ENCODE results near the gene ANO3.

Gene ANO3

GRCh38 chr11:26698224-26698623 is 366.3 kb downstream of the ANO3 start:
- H3K4me3 Mint-ChIP-seq: no peak overlapping the region
- no peak overlapping the region for H3K27ac Mint-ChIP-seq
- H3K4me1 Mint-ChIP-seq: no peaks in the 10 kb centered on the region
- no peak for DNase-seq
- no peaks in the 10 kb centered on the region for H3K27me3 Mint-ChIP-seq
- H3K9me3 Mint-ChIP-seq: no peaks in the 10 kb centered on the region
- CTCF ChIA-PET: no interaction called here
- no peaks in the 10 kb centered on the region for H3K36me3 Mint-ChIP-seq

DNA sequence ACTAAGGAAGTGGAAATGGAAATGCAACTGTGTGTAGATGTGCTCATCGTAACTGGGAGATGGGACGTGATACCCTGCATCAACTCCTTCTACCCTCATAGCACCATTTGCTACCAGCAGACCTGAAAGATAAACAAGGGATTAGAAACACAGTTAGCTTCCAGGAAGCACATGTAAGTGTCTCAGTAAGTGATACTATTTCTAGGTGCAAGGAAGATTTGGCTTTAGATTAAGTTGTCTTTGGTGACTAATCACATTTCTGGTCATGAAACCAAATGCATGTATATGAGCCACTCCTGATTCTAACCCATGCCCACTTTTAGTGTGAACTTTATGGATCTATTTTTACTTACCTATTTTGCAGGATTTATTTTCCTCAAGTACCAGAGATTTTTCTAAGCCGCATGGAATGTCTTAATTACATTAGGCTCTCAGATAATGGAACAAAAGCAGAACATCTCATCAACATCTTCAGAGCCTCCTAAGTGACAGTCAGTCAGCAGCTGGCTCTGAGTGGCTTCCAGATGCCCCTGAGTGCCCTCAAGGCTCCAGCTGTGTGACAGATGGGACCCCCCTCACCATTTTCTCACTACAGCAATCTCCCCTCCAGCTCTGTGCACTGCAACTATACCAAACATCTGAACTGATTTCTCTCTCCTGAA is 368.8 kb downstream of the ANO3 start:
- DNase-seq: no peak
- H3K27me3 Mint-ChIP-seq: no peaks in the 10 kb centered on the region
- H3K4me3 Mint-ChIP-seq: no peak overlapping the region
- CTCF ChIA-PET: no interaction called here
- no peak overlapping the region for H3K27ac Mint-ChIP-seq
- no peaks in the 10 kb centered on the region for H3K36me3 Mint-ChIP-seq
- no peaks in the 10 kb centered on the region for H3K9me3 Mint-ChIP-seq
- no peaks in the 10 kb centered on the region for H3K4me1 Mint-ChIP-seq

DNA sequence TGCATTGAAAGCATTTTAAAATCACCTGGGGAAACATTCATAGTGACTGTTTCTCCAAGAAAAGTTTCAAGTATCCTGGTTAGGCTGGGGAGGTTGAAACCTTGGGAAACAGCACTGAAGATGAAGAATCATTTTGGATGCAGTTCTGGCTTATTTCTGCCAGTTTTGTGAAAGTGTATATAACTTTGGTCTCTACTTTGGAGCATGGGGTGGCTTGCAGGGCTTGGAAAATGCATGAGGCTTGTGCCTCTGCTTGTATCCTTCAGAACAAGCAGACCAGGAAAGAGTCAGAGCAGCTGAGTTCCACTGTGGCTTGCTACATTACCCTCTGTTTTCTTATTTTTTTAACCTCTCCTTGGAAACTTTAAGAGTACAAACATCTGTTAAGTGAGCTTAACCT is 370.5 kb downstream of the ANO3 start:
- Mint-ChIP-seq H3K27me3 (no peaks in the 10 kb centered on the region), H3K4me3 (no peak overlapping the region), H3K27ac (no peak overlapping the region), H3K36me3 (no peaks in the 10 kb centered on the region), H3K4me1 (no peaks in the 10 kb centered on the region), H3K9me3 (no peaks in the 10 kb centered on the region)
- no peak for DNase-seq
- CTCF ChIA-PET: no interaction called here

DNA sequence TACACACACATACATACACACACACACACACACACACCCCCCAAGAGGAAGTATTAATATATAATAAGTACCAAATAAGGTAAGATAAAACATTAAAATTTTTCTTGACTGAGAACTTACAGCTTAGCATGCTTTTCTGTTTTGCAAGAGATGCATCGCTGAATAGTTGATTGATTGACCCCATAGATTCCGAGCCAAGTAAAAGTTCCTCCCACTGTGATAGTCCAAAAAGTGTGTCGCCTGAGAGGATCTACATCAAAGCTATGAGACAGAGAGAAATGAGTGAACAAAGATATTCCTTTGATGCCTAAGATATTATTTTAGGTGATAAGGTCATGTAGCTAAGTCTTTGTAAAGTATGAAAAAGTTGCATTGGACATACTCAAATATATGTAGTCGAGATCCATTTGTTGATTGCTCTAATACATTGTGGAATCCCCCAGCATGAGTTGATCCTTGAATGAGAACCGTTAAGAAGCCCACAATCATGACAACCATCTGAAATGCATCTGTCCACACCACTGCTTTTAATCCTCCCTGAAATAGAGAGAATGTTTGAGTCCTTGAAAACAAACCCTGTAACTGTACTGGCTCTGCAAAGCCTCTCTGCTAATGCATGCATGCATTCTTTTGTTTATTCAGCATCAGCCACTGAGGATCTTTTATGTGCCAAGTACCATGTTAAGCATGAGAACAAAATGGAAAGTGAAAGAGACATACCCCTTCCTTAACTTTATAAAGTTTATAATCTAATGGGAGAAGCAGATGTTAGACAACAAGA is 371.7 kb downstream of the ANO3 start:
- H3K4me1 Mint-ChIP-seq: no peaks in the 10 kb centered on the region
- no peaks in the 10 kb centered on the region for H3K27me3 Mint-ChIP-seq
- no peak for DNase-seq
- no peak overlapping the region for H3K27ac Mint-ChIP-seq
- H3K4me3 Mint-ChIP-seq: no peak overlapping the region
- CTCF ChIA-PET: no interaction called here
- no peaks in the 10 kb centered on the region for H3K9me3 Mint-ChIP-seq
- H3K36me3 Mint-ChIP-seq: no peaks in the 10 kb centered on the region

DNA sequence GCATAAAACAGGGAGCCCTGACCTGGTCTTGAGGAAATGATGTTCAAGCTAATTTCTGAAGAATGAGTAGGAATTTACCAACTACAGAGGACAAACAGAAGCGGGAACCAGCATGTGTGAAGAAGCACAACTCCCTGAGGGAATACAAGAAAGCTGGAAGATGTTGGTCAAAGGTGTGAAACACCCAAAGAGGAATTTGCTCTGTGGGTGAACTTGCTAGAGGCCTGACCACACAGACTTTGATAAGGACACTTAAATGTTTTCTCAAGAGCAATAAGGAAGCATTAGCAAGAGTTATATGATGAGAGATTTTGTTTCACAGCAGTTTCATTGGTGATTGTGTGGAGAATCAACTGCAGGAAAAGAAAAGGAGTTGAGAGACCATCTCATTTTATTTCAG is 372.3 kb downstream of the ANO3 start:
- CTCF ChIA-PET: no interaction called here
- DNase-seq: no peak

DNA sequence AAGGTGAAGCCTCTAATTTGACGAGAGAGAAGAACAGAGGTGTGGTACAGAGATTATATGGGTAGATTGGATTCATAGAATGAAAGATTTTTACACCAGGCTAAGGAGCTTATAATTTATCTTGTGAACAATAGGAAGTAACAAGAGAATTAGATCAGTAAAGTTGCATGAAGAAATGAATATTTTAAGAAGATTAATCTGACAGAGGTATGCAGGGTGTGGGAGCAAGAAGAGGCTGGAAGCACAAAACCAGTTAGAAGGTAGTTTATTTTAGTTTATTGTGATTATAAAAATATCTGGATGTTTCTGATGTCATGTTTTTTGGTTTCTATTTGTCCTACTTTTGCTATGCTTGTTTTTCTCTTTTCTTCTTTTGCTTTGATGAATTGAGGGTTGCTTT is 374.3 kb downstream of the ANO3 start:
- Mint-ChIP-seq H3K9me3 (no peaks in the 10 kb centered on the region), H3K27me3 (no peaks in the 10 kb centered on the region), H3K36me3 (no peaks in the 10 kb centered on the region), H3K4me1 (no peaks in the 10 kb centered on the region), H3K4me3 (no peak overlapping the region), H3K27ac (no peak overlapping the region)
- no peak for DNase-seq
- CTCF ChIA-PET: no interaction called here

More for the DNA sequence above, 372.3 kb downstream of the ANO3 start:
- no peaks in the 10 kb centered on the region for H3K36me3 Mint-ChIP-seq
- no peaks in the 10 kb centered on the region for H3K27me3 Mint-ChIP-seq
- H3K4me3 Mint-ChIP-seq: no peak overlapping the region
- H3K9me3 Mint-ChIP-seq: no peaks in the 10 kb centered on the region
- no peak overlapping the region for H3K27ac Mint-ChIP-seq
- no peaks in the 10 kb centered on the region for H3K4me1 Mint-ChIP-seq

DNA sequence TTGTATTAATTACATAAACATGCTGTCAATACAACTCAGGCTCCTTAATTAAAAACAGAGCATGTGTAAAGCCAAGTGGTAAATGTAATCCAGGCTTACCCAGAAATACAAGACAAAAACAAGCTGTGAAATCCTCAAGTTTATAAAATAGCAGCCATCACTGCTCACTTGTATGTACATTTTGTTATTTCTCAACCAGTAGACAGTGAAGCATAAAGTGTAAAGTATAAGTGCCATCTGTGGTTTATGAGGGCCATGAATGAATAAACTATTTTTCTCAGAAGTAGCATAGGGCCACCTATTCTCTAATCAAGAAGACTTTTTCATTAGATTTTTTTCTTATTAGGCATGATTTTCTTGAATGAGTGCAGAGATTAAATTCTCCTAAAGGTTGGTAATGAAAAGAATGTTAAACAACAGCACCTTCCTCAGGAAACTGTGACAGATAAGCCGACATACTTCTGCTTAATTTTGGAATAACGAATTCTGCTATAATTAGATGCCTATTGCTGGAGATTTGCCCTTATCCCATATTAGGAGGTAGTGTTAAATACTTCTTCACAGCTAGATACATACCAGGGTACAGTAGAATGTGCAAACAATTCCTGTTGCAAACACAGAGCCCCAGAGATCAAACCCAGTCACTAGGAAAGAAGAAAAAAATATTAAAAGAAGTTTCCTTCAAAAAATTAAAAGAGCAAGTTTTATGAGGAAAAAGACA is 377.0 kb downstream of the ANO3 start:
- no peaks in the 10 kb centered on the region for H3K36me3 Mint-ChIP-seq
- no peak for DNase-seq
- H3K4me3 Mint-ChIP-seq: no peak overlapping the region
- no peaks in the 10 kb centered on the region for H3K9me3 Mint-ChIP-seq
- CTCF ChIA-PET: no interaction called here
- H3K27me3 Mint-ChIP-seq: no peaks in the 10 kb centered on the region
- no peak overlapping the region for H3K27ac Mint-ChIP-seq
- no peaks in the 10 kb centered on the region for H3K4me1 Mint-ChIP-seq

GRCh38 chr11:26710489-26710888 is 378.6 kb downstream of the ANO3 start:
- Mint-ChIP-seq H3K4me1 (no peaks in the 10 kb centered on the region), H3K9me3 (no peaks in the 10 kb centered on the region), H3K4me3 (no peak overlapping the region), H3K36me3 (no peaks in the 10 kb centered on the region), H3K27me3 (no peaks in the 10 kb centered on the region), H3K27ac (no peak overlapping the region)
- DNase-seq: no peak
- CTCF ChIA-PET: no interaction called here

DNA sequence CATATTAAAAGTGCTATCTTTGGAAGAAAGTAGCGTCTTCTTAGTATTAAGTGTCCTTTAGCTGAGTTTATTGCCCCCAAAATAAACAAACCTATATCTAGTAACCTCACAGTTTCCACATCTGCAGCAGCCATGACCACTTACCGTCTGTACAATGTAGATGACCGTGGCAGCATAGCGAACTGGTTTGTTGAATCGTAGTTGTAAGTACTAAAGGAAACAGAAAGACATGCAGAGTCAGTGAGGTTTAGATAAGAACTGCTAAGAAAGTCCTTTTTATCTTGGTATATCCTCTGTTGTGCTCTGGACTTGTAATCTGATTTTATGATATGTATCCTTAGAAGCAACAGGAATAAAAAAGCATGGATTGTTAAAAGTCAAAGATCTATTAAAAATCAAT is 380.6 kb downstream of the ANO3 start:
- Mint-ChIP-seq H3K27me3 (no peaks in the 10 kb centered on the region), H3K27ac (no peak overlapping the region), H3K4me3 (no peak overlapping the region), H3K36me3 (no peaks in the 10 kb centered on the region), H3K9me3 (no peaks in the 10 kb centered on the region), H3K4me1 (no peaks in the 10 kb centered on the region)
- CTCF ChIA-PET: no interaction called here
- DNase-seq: no peak
